ENCODE measurements around the gene ZNF324B. TPM values are rescaled to one million over a fixed set of nuclear protein-coding genes. Genes with fewer than 3 reads are reported as not detected.
"Not testable (repeated sequence)": the region's sequence is repeated elsewhere in the genome, so short reads cannot be mapped to it uniquely, and the experiment has no call there.

Gene ZNF324B
- total RNA-seq, 1 donor from 2014 or later: 9.9 TPM

DNA sequence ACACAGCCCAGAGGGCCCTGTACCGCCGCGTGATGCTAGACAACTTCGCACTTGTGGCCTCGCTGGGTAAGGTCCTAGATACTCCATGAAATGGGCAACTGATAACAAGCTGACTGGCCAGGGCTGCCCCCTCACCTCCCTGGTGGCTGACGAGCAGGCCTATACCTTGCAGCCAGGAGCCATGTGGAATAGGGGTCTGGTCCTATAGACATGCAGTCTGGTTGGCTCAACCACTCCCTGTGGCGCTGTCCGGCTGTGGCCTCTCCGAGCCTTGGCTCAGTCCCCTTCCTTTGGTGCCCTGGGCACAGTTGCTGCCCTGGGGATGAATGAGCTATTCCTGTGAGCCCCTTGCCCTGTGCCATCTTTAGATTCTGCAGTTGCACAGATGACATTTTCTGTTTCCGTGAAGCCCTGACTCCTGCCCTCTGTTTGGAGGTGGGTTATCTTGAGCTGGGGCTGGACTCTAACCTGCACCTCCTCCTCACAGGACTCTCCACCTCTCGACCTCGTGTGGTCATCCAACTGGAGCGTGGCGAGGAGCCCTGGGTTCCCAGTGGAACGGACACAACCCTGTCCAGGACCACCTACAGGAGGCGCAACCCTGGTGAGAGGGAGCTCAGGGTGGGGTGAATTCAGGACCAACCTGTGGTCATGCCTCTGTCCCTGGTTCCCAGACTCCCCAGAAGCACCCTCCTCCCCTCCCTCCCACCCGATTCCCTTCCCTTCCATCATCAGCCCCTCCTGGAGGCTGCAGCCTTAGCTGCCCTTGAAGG, 18.0 kb downstream of the ZNF324B start:
- Mint-ChIP-seq H3K27me3 (ENCODE audit: unreplicated experiment) (peaks cover 11% of the 10 kb centered on the region), H3K4me1 (ENCODE audit: low read depth, unreplicated experiment) (peaks cover 5% of the 10 kb centered on the region), H3K27ac (ENCODE audit: unreplicated experiment) (no peak overlapping the region), H3K36me3 (ENCODE audit: unreplicated experiment) (no peaks in the 10 kb centered on the region), H3K9me3 (ENCODE audit: unreplicated experiment) (peaks cover 4% of the 10 kb centered on the region), H3K4me3 (ENCODE audit: unreplicated experiment) (no peak overlapping the region)
- TF ChIP-seq, protein P1, sequence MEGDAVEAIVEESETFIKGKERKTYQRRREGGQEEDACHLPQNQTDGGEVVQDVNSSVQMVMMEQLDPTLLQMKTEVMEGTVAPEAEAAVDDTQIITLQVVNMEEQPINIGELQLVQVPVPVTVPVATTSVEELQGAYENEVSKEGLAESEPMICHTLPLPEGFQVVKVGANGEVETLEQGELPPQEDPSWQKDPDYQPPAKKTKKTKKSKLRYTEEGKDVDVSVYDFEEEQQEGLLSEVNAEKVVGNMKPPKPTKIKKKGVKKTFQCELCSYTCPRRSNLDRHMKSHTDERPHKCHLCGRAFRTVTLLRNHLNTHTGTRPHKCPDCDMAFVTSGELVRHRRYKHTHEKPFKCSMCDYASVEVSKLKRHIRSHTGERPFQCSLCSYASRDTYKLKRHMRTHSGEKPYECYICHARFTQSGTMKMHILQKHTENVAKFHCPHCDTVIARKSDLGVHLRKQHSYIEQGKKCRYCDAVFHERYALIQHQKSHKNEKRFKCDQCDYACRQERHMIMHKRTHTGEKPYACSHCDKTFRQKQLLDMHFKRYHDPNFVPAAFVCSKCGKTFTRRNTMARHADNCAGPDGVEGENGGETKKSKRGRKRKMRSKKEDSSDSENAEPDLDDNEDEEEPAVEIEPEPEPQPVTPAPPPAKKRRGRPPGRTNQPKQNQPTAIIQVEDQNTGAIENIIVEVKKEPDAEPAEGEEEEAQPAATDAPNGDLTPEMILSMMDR (IDR thresholded peaks at IDR 0.05; ENCODE audit: partially characterized antibody, unreplicated experiment): no peak
- no peak for DNase-seq

DNA sequence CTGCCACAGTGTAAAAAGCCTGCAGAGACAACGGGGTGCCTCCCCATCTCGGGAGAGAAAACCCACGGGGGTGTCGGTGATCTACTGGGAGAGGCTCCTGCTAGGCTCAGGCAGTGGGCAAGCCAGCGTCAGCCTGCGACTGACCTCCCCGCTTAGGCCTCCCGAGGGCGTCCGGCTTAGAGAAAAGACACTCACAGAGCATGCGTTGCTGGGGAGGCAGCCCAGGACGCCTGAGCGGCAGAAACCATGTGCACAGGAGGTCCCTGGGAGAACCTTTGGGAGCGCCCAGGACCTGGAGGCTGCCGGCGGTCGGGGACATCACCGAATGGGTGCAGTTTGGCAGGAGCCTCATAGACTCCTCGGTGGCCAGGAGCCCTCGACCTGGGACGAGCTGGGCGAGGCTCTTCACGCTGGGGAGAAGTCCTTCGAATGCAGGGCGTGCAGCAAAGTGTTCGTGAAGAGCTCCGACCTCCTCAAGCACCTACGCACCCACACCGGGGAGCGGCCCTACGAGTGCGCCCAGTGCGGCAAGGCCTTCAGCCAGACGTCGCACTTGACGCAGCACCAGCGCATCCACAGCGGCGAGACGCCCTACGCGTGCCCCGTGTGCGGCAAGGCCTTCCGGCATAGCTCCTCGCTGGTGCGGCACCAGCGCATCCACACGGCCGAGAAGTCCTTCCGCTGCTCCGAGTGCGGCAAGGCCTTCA, 19.6 kb downstream of the ZNF324B start:
- H3K27ac Mint-ChIP-seq (ENCODE audit: unreplicated experiment); H3K4me3 Mint-ChIP-seq (ENCODE audit: unreplicated experiment); H3K4me1 Mint-ChIP-seq (ENCODE audit: low read depth, unreplicated experiment); H3K9me3 Mint-ChIP-seq (ENCODE audit: unreplicated experiment); DNase-seq; H3K36me3 Mint-ChIP-seq (ENCODE audit: unreplicated experiment): not testable (repeated sequence)
- H3K27me3 Mint-ChIP-seq (ENCODE audit: unreplicated experiment): peaks cover 15% of the 10 kb centered on the region

DNA sequence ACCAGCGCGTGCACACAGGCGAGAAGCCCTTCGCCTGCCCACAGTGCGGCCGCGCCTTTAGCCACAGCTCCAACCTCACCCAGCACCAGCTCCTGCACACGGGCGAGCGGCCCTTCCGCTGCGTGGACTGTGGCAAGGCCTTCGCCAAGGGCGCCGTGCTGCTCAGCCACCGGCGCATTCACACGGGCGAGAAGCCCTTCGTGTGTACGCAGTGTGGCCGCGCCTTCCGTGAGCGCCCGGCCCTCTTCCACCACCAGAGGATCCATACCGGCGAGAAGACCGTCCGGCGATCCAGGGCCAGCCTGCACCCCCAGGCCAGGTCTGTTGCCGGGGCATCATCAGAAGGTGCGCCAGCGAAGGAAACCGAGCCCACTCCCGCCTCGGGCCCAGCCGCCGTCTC, 20.3 kb downstream of the ZNF324B start:
- no peak for DNase-seq
- H3K27me3 Mint-ChIP-seq (ENCODE audit: unreplicated experiment): peaks cover 16% of the 10 kb centered on the region
- H3K9me3 Mint-ChIP-seq (ENCODE audit: unreplicated experiment): peaks cover 7% of the 10 kb centered on the region
- H3K4me1 Mint-ChIP-seq (ENCODE audit: low read depth, unreplicated experiment): peaks cover 6% of the 10 kb centered on the region
- no peaks in the 10 kb centered on the region for H3K36me3 Mint-ChIP-seq (ENCODE audit: unreplicated experiment)
- H3K4me3 Mint-ChIP-seq (ENCODE audit: unreplicated experiment): no peak overlapping the region
- TF ChIP-seq, protein P1 (IDR thresholded peaks at IDR 0.05; ENCODE audit: partially characterized antibody, unreplicated experiment): no peak
- H3K27ac Mint-ChIP-seq (ENCODE audit: unreplicated experiment): no peak overlapping the region

DNA sequence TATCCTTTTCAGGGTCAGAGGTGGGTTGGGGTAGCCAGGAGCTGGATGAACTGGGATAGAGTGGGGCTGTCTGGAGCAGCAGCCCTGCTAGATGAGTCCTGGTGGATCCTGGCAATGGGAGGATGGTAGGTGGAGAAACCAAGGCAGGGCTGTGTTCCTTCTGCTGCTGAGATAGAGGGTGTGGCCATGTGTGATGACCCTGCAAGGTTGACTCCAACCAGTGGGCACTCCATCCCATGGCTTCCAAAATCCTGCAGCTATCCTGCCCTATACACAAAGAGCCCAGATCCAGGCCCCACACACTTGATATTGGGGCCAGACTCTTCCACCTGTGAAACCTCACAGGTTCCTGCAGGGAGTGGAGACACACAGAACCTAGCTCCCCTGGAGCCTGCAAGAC, 22.4 kb downstream of the ZNF324B start:
- Mint-ChIP-seq H3K27ac (ENCODE audit: unreplicated experiment) (no peak overlapping the region), H3K27me3 (ENCODE audit: unreplicated experiment) (peaks cover 14% of the 10 kb centered on the region), H3K4me3 (ENCODE audit: unreplicated experiment) (peak overlapping the region; percentile 57), H3K9me3 (ENCODE audit: unreplicated experiment) (peaks cover 9% of the 10 kb centered on the region), H3K36me3 (ENCODE audit: unreplicated experiment) (no peaks in the 10 kb centered on the region), H3K4me1 (ENCODE audit: low read depth, unreplicated experiment) (peaks cover 5% of the 10 kb centered on the region)
- TF ChIP-seq, protein P1 (IDR thresholded peaks at IDR 0.05; ENCODE audit: partially characterized antibody, unreplicated experiment): no peak
- DNase-seq: no peak

DNA sequence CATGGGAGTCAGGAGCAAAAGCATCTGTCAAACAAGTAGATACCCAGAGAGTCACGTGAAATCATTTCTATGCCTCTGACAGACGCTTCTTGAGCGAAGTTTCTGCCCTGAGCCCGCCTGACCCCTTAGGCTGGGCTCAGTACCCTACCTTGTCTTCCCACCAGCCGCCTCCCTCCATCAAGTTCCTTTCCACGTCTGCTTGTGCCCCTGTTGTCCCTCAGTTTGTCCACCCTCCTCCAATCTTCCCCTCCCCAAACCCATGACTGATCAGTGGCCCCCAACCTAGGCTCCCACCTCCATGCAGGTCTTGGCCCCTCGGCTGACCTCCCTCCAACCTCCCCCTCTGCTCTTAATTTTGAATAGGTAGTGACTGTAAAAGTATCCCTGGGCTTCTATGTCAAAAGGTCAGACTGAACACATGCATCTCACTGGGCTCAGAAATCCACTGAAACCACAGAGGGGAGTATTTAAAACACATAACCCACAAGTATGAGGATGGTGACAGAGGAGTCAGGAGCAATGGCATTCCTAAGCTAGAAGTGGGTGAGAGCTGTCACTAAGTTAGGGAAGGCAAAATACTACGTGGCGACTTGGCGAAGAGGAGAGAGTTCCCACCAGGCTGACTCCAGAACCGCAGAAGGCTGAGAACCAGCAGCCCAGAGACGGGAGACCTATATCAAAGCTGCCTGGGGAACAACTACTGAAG, 23.0 kb downstream of the ZNF324B start:
- TF ChIP-seq, protein P1 (IDR thresholded peaks at IDR 0.05; ENCODE audit: partially characterized antibody, unreplicated experiment): no peak
- Mint-ChIP-seq H3K27me3 (ENCODE audit: unreplicated experiment) (peaks cover 12% of the 10 kb centered on the region), H3K27ac (ENCODE audit: unreplicated experiment) (no peak overlapping the region)

More for the DNA sequence above, 23.0 kb downstream of the ZNF324B start:
- no peaks in the 10 kb centered on the region for H3K36me3 Mint-ChIP-seq (ENCODE audit: unreplicated experiment)
- H3K4me1 Mint-ChIP-seq (ENCODE audit: low read depth, unreplicated experiment): peaks cover 4% of the 10 kb centered on the region
- H3K4me3 Mint-ChIP-seq (ENCODE audit: unreplicated experiment): peak overlapping the region; percentile 90
- H3K9me3 Mint-ChIP-seq (ENCODE audit: unreplicated experiment): peaks cover 9% of the 10 kb centered on the region
- DNase-seq: no peak

Measured in glutamatergic neuron (in vitro differentiated cells).